ENCODE data around the gene FGF1. TPM values are rescaled to one million over a fixed set of nuclear protein-coding genes. Genes with fewer than 3 reads are reported as not detected.

Gene FGF1
- total RNA-seq, 2 donors from 2014 or later = 0.77 TPM; not detected in 1

- no peak for DNase-seq
- no peaks in the 10 kb centered on the region for H3K9me3 Mint-ChIP-seq
- H3K4me1 Mint-ChIP-seq = peaks cover 14% of the 10 kb centered on the region
- no peaks in the 10 kb centered on the region for H3K27me3 Mint-ChIP-seq (ENCODE audit: insufficient read depth)
- Histone ChIP-seq H3K27me3 (ENCODE audit: control insufficient read depth, insufficient read depth, low read length, poor library complexity, severe bottlenecking) (no peaks in the 10 kb centered on the region), H3K4me1 (ENCODE audit: control insufficient read depth, insufficient read depth, low read length) (no peaks in the 10 kb centered on the region), H3K27ac (ENCODE audit: low read depth, low read length) (no peak overlapping the region), H3K36me3 (ENCODE audit: control insufficient read depth, insufficient read depth, low read length) (no peaks in the 10 kb centered on the region), H3K9ac (ENCODE audit: extremely low read depth, low read length, poor library complexity, severe bottlenecking) (no peak overlapping the region), H3K9me3 (ENCODE audit: control insufficient read depth, low read length) (no peaks in the 10 kb centered on the region), H3K4me3 (ENCODE audit: low read length) (no peak overlapping the region)
- H3K27ac Mint-ChIP-seq = no peak overlapping the region
- WGBS, 2 experiments (ENCODE audit: insufficient coverage in 1 of 2, insufficient read length in 1 of 2) = 90% methylated on average over 3 of the region's 3 CpGs; no CpG with 5 or more reads in 1 of the 2 experiments
- H3K4me3 Mint-ChIP-seq = no peak overlapping the region
- no peaks in the 10 kb centered on the region for H3K36me3 Mint-ChIP-seq (ENCODE audit: low read depth)
- TF ChIP-seq CTCF (conservative IDR thresholded peaks at IDR 0.05) = no peak
Observed at GRCh38 chr5:142692321-142692894, 6.5 kb upstream of the FGF1 start.

- H3K27me3 ChIP-seq (ENCODE audit: control insufficient read depth, insufficient read depth, low read length, poor library complexity, severe bottlenecking) = no peaks in the 10 kb centered on the region
- H3K4me3 Mint-ChIP-seq = no peak overlapping the region
- no peak overlapping the region for H3K4me3 ChIP-seq (ENCODE audit: low read length)
- H3K9me3 Mint-ChIP-seq = no peaks in the 10 kb centered on the region
- no peak overlapping the region for H3K27ac ChIP-seq (ENCODE audit: low read depth, low read length)
- H3K4me1 Mint-ChIP-seq = peaks cover 21% of the 10 kb centered on the region
- no peaks in the 10 kb centered on the region for H3K4me1 ChIP-seq (ENCODE audit: control insufficient read depth, insufficient read depth, low read length)
- H3K27me3 Mint-ChIP-seq (ENCODE audit: insufficient read depth) = no peaks in the 10 kb centered on the region
- no peak overlapping the region for H3K27ac Mint-ChIP-seq
- no peaks in the 10 kb centered on the region for H3K36me3 Mint-ChIP-seq (ENCODE audit: low read depth)
- no peak overlapping the region for H3K9ac ChIP-seq (ENCODE audit: extremely low read depth, low read length, poor library complexity, severe bottlenecking)
- TF ChIP-seq CTCF (conservative IDR thresholded peaks at IDR 0.05) = no peak
- H3K36me3 ChIP-seq (ENCODE audit: control insufficient read depth, insufficient read depth, low read length) = no peaks in the 10 kb centered on the region
- WGBS, 2 experiments (ENCODE audit: insufficient coverage in 1 of 2, insufficient read length in 1 of 2) = 90% methylated on average over 2 to 4 of the region's 4 CpGs
- H3K9me3 ChIP-seq (ENCODE audit: control insufficient read depth, low read length) = no peaks in the 10 kb centered on the region
- peak; percentile 21 for DNase-seq
Observed at GRCh38 chr5:142690667-142691066, 4.8 kb upstream of the FGF1 start.

- Histone ChIP-seq H3K9me3 (ENCODE audit: control insufficient read depth, low read length) (no peaks in the 10 kb centered on the region), H3K4me3 (ENCODE audit: low read length) (no peak overlapping the region), H3K27me3 (ENCODE audit: control insufficient read depth, insufficient read depth, low read length, poor library complexity, severe bottlenecking) (no peaks in the 10 kb centered on the region), H3K4me1 (ENCODE audit: control insufficient read depth, insufficient read depth, low read length) (peaks cover 15% of the 10 kb centered on the region), H3K27ac (ENCODE audit: low read depth, low read length) (no peak overlapping the region), H3K36me3 (ENCODE audit: control insufficient read depth, insufficient read depth, low read length) (no peaks in the 10 kb centered on the region), H3K9ac (ENCODE audit: extremely low read depth, low read length, poor library complexity, severe bottlenecking) (no peak overlapping the region)
- DNase-seq = peak; percentile 41
- Mint-ChIP-seq H3K4me1 (peaks cover 33% of the 10 kb centered on the region), H3K4me3 (no peak overlapping the region), H3K27ac (no peak overlapping the region), H3K9me3 (no peaks in the 10 kb centered on the region), H3K27me3 (ENCODE audit: insufficient read depth) (no peaks in the 10 kb centered on the region), H3K36me3 (ENCODE audit: low read depth) (no peaks in the 10 kb centered on the region)
- 82 to 92% methylated on average over 4 to 5 of the region's 5 CpGs for WGBS, 2 experiments (ENCODE audit: insufficient coverage in 1 of 2, insufficient read length in 1 of 2)
- no peak for TF ChIP-seq CTCF (conservative IDR thresholded peaks at IDR 0.05)
Observed at GRCh38 chr5:142689081-142689480, 3.2 kb upstream of the FGF1 start.
